HEK293 (cell line): Measurements from ENCODE around the gene ATP5F1D.

Experiments
- BCL11B ChIP-seq: fragments of 450-650 bp; formaldehyde crosslinking; IDR thresholded peaks from 2 replicates; pipeline ENCODE4 v1.5.1; 2016; ENCODE audit warnings: low read depth, missing biosample characterization, missing genetic modification characterization
- EGR2 ChIP-seq: fragments of 450-650 bp; formaldehyde crosslinking; IDR thresholded peaks from 2 replicates; pipeline ENCODE4 v1.5.1; 2016; ENCODE audit warnings: low read depth, missing biosample characterization, missing genetic modification characterization
- FEZF1 ChIP-seq: fragments of 450-650 bp; formaldehyde crosslinking; IDR thresholded peaks from 2 replicates; pipeline ENCODE4 v1.5.1; 2016; ENCODE audit warnings: missing biosample characterization, missing genetic modification characterization
- KLF7 ChIP-seq: fragments of 450-650 bp; formaldehyde crosslinking; IDR thresholded peaks from 2 replicates; pipeline ENCODE4 v1.5.1; 2016; ENCODE audit warnings: missing biosample characterization, missing genetic modification characterization, borderline replicate concordance
- KLF8 ChIP-seq: fragments of 450-650 bp; formaldehyde crosslinking; IDR thresholded peaks from 2 replicates; pipeline ENCODE4 v1.5.1; 2016; ENCODE audit warnings: missing biosample characterization, missing genetic modification characterization
- SCRT1 ChIP-seq: fragments of 450-650 bp; formaldehyde crosslinking; IDR thresholded peaks from 2 replicates; pipeline ENCODE4 v1.5.1; 2016; ENCODE audit warnings: missing biosample characterization, missing genetic modification characterization, borderline replicate concordance
- SP2 ChIP-seq: fragments of 450-650 bp; formaldehyde crosslinking; IDR thresholded peaks from 2 replicates; pipeline ENCODE4 v1.5.1; 2016; ENCODE audit warnings: missing biosample characterization, missing genetic modification characterization
- ZBTB1 ChIP-seq: fragments of 450-650 bp; formaldehyde crosslinking; IDR thresholded peaks from 2 replicates; pipeline ENCODE4 v1.5.1; 2016; ENCODE audit warnings: missing biosample characterization, missing genetic modification characterization
- ZBTB20 ChIP-seq: fragments of 450-650 bp; formaldehyde crosslinking; IDR thresholded peaks from 2 replicates; pipeline ENCODE4 v1.5.1; 2016; ENCODE audit warnings: missing biosample characterization, missing genetic modification characterization
- ZBTB21 ChIP-seq: fragments of 450-650 bp; formaldehyde crosslinking; IDR thresholded peaks from 2 replicates; pipeline ENCODE4 v1.5.1; 2017; ENCODE audit warnings: missing biosample characterization, missing genetic modification characterization
- ZBTB48 ChIP-seq: fragments of 450-650 bp; formaldehyde crosslinking; IDR thresholded peaks from 2 replicates; pipeline ENCODE4 v1.5.1; 2016; ENCODE audit warnings: missing biosample characterization, missing genetic modification characterization
- ZNF114 ChIP-seq: fragments of 450-650 bp; formaldehyde crosslinking; IDR thresholded peaks from 2 replicates; pipeline ENCODE4 v1.5.0; 2017; ENCODE audit warnings: missing biosample characterization, missing genetic modification characterization
- ZNF211 ChIP-seq: fragments of 450-650 bp; formaldehyde crosslinking; IDR thresholded peaks from 2 replicates; pipeline ENCODE4 v1.5.1; 2016; ENCODE audit warnings: low read depth, missing biosample characterization, missing genetic modification characterization
- ZNF341 ChIP-seq: fragments of 450-650 bp; formaldehyde crosslinking; IDR thresholded peaks from 2 replicates; pipeline ENCODE4; 2016; ENCODE audit warnings: low read depth, missing biosample characterization, missing genetic modification characterization
- ZNF366 ChIP-seq: fragments of 450-650 bp; formaldehyde crosslinking; conservative IDR thresholded peaks from 2 replicates; pipeline ENCODE4 v1.5.1; 2016; ENCODE audit warnings: missing biosample characterization, missing genetic modification characterization
- ZNF530 ChIP-seq: fragments of 450-650 bp; formaldehyde crosslinking; IDR thresholded peaks from 2 replicates; pipeline ENCODE4 v1.5.1; 2016; ENCODE audit warnings: low read depth, missing biosample characterization, missing genetic modification characterization
- ZNF585B ChIP-seq: fragments of 450-650 bp; formaldehyde crosslinking; IDR thresholded peaks from 2 replicates; pipeline ENCODE4 v1.5.1; 2016; ENCODE audit warnings: missing biosample characterization, missing genetic modification characterization
- ZNF654 ChIP-seq: fragments of 450-650 bp; formaldehyde crosslinking; IDR thresholded peaks from 2 replicates; pipeline ENCODE4 v1.5.1; 2016; ENCODE audit warnings: low read depth, missing biosample characterization, missing genetic modification characterization
- ZNF701 ChIP-seq: fragments of 450-650 bp; formaldehyde crosslinking; IDR thresholded peaks from 2 replicates; pipeline ENCODE4 v1.5.1; 2016; ENCODE audit warnings: missing biosample characterization, missing genetic modification characterization
- ZXDB ChIP-seq: fragments of 450-650 bp; formaldehyde crosslinking; IDR thresholded peaks from 2 replicates; pipeline ENCODE4 v1.5.1; 2016; ENCODE audit warnings: missing biosample characterization, missing genetic modification characterization
- TF ChIP-seq, protein P1 (sequence below): fragments of 450-650 bp; formaldehyde crosslinking; IDR thresholded peaks from 2 replicates; pipeline ENCODE4 v1.5.1; 2016; ENCODE audit warnings: missing biosample characterization, missing genetic modification characterization, borderline replicate concordance
- TF ChIP-seq, protein P2 (sequence below): fragments of 450-650 bp; formaldehyde crosslinking; IDR thresholded peaks from 2 replicates; pipeline ENCODE4 v1.5.1; 2016; ENCODE audit warnings: missing biosample characterization, missing genetic modification characterization
- TF ChIP-seq, protein P3 (sequence below): fragments of 450-650 bp; formaldehyde crosslinking; IDR thresholded peaks from 2 replicates; pipeline ENCODE4 v1.5.1; 2016; ENCODE audit warnings: missing biosample characterization, missing genetic modification characterization
- TF ChIP-seq, protein P4 (sequence below): fragments of 450-650 bp; formaldehyde crosslinking; IDR thresholded peaks from 2 replicates; pipeline ENCODE4 v1.5.1; 2016; ENCODE audit warnings: missing biosample characterization, missing genetic modification characterization
- TF ChIP-seq, protein P5 (sequence below): fragments of 450-650 bp; formaldehyde crosslinking; IDR thresholded peaks from 2 replicates; pipeline ENCODE4 v1.5.1; 2016; ENCODE audit warnings: missing biosample characterization, missing genetic modification characterization, low read depth

Gene ATP5F1D

DNA sequence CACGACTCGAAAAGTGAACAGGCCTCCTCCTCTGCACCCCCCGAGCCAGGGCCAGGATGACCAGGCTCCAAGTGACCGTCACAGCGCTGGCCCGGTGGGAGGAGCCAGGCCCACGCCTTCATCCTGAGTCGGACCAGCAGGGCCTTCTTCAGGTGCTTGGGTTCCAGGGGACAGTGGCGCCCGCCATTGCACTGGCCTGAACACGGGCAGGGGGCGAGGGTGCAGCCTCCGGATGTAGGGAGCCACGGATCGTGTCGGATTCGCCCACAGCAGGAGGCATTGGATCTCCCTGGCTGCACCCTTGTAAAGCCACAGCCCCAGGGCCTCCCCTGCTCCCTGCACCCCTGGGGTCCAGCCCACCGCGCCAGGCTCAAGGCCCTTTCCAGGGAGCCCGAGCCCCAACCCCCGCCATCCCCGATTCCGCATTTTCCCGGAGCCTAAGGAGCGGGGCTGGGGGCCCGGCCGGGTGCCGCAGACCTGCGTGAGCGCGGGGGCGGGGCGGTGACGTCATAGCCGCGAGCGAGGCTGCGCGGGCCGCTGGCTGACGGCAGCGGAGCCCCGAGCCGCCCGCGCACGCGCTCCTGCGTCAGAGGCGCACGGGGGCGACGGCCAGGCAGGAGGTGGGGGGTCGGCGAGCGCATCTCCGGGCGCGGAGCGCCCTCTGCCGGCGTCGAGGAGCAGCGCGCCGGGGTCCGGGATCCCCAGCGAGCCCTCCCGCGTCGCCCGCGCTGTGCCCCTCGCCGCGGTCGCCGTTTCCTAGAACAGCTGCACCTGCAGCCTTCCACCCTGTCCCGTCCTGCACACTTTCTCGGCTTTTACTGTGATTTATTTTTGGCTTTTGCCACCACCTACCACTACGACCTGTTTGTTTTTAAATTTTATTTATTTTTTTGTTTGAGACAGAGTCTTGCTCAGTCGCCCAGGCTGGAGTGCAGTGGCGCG, 1.5 kb upstream of the ATP5F1D start (continued):
- TF ChIP-seq ZBTB48, result peak; percentile 67; the same call in 1 of the 2 replicates
- TF ChIP-seq ZNF654 (tag by site-specific recombination), result no peak; the same call in none of the 2 replicates
- peak; percentile 43; the same call in 1 of the 2 replicates for TF ChIP-seq ZBTB20 (tag by site-specific recombination)
- no peak for TF ChIP-seq ZNF585B
- no peak for TF ChIP-seq FEZF1 (tag by site-specific recombination)
- peak; percentile 91 for TF ChIP-seq ZBTB21 (tag by site-specific recombination)
- no peak for TF ChIP-seq SCRT1 (tag by site-specific recombination)
- no peak for TF ChIP-seq ZNF701 (tag by site-specific recombination)
- TF ChIP-seq, protein P1, sequence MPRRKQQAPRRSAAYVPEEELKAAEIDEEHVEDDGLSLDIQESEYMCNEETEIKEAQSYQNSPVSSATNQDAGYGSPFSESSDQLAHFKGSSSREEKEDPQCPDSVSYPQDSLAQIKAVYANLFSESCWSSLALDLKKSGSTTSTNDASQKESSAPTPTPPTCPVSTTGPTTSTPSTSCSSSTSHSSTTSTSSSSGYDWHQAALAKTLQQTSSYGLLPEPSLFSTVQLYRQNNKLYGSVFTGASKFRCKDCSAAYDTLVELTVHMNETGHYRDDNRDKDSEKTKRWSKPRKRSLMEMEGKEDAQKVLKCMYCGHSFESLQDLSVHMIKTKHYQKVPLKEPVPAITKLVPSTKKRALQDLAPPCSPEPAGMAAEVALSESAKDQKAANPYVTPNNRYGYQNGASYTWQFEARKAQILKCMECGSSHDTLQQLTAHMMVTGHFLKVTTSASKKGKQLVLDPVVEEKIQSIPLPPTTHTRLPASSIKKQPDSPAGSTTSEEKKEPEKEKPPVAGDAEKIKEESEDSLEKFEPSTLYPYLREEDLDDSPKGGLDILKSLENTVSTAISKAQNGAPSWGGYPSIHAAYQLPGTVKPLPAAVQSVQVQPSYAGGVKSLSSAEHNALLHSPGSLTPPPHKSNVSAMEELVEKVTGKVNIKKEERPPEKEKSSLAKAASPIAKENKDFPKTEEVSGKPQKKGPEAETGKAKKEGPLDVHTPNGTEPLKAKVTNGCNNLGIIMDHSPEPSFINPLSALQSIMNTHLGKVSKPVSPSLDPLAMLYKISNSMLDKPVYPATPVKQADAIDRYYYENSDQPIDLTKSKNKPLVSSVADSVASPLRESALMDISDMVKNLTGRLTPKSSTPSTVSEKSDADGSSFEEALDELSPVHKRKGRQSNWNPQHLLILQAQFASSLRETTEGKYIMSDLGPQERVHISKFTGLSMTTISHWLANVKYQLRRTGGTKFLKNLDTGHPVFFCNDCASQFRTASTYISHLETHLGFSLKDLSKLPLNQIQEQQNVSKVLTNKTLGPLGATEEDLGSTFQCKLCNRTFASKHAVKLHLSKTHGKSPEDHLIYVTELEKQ, result no peak; the same call in 1 of the 2 replicates
- no peak for TF ChIP-seq ZNF530 (tag by site-specific recombination)
- peak; percentile 93 for TF ChIP-seq ZNF341 (tag by site-specific recombination)
- TF ChIP-seq EGR2 (tag by site-specific recombination), result peak; percentile 34
- TF ChIP-seq, protein P2, sequence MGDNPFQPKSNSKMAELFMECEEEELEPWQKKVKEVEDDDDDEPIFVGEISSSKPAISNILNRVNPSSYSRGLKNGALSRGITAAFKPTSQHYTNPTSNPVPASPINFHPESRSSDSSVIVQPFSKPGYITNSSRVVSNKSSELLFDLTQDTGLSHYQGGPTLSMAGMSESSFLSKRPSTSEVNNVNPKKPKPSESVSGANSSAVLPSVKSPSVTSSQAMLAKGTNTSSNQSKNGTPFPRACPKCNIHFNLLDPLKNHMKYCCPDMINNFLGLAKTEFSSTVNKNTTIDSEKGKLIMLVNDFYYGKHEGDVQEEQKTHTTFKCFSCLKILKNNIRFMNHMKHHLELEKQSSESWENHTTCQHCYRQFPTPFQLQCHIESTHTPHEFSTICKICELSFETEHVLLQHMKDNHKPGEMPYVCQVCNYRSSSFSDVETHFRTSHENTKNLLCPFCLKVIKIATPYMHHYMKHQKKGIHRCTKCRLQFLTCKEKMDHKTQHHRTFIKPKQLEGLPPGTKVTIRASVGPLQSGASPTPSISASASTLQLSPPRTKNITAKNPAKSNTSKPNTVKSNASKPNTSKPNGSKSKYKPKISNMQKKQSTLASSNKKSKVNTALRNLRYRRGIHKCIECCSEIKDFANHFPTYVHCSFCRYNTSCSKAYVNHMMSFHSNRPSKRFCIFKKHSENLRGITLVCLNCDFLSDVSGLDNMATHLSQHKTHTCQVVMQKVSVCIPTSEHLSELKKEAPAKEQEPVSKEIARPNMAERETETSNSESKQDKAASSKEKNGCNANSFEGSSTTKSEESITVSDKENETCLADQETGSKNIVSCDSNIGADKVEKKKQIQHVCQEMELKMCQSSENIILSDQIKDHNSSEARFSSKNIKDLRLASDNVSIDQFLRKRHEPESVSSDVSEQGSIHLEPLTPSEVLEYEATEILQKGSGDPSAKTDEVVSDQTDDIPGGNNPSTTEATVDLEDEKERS (tag by site-specific recombination), result no peak
- TF ChIP-seq, protein P3, sequence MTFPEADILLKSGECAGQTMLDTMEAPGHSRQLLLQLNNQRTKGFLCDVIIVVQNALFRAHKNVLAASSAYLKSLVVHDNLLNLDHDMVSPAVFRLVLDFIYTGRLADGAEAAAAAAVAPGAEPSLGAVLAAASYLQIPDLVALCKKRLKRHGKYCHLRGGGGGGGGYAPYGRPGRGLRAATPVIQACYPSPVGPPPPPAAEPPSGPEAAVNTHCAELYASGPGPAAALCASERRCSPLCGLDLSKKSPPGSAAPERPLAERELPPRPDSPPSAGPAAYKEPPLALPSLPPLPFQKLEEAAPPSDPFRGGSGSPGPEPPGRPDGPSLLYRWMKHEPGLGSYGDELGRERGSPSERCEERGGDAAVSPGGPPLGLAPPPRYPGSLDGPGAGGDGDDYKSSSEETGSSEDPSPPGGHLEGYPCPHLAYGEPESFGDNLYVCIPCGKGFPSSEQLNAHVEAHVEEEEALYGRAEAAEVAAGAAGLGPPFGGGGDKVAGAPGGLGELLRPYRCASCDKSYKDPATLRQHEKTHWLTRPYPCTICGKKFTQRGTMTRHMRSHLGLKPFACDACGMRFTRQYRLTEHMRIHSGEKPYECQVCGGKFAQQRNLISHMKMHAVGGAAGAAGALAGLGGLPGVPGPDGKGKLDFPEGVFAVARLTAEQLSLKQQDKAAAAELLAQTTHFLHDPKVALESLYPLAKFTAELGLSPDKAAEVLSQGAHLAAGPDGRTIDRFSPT (tag by site-specific recombination), result peak; percentile 74
- TF ChIP-seq KLF7 (tag by site-specific recombination), result no peak; the same call in 1 of the 2 replicates
- TF ChIP-seq ZBTB1, result no peak
- TF ChIP-seq, protein P4, sequence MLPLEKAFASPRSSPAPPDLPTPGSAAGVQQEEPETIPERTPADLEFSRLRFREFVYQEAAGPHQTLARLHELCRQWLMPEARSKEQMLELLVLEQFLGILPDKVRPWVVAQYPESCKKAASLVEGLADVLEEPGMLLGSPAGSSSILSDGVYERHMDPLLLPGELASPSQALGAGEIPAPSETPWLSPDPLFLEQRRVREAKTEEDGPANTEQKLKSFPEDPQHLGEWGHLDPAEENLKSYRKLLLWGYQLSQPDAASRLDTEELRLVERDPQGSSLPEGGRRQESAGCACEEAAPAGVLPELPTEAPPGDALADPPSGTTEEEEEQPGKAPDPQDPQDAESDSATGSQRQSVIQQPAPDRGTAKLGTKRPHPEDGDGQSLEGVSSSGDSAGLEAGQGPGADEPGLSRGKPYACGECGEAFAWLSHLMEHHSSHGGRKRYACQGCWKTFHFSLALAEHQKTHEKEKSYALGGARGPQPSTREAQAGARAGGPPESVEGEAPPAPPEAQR (tag by site-specific recombination), result no peak
- TF ChIP-seq ZNF366 (tag by site-specific recombination), result no peak
- peak; percentile 25; the same call in 1 of the 2 replicates for TF ChIP-seq KLF8
- TF ChIP-seq, protein P5, sequence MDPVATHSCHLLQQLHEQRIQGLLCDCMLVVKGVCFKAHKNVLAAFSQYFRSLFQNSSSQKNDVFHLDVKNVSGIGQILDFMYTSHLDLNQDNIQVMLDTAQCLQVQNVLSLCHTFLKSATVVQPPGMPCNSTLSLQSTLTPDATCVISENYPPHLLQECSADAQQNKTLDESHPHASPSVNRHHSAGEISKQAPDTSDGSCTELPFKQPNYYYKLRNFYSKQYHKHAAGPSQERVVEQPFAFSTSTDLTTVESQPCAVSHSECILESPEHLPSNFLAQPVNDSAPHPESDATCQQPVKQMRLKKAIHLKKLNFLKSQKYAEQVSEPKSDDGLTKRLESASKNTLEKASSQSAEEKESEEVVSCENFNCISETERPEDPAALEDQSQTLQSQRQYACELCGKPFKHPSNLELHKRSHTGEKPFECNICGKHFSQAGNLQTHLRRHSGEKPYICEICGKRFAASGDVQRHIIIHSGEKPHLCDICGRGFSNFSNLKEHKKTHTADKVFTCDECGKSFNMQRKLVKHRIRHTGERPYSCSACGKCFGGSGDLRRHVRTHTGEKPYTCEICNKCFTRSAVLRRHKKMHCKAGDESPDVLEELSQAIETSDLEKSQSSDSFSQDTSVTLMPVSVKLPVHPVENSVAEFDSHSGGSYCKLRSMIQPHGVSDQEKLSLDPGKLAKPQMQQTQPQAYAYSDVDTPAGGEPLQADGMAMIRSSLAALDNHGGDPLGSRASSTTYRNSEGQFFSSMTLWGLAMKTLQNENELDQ (tag by site-specific recombination), result no peak
- TF ChIP-seq ZXDB, result peak; percentile 51; the same call in 1 of the 2 replicates
- no peak for TF ChIP-seq SP2
- no peak for TF ChIP-seq ZNF211 (tag by site-specific recombination)
- TF ChIP-seq BCL11B (tag by site-specific recombination), result peak; percentile 89
- no peak for TF ChIP-seq ZNF114 (tag by site-specific recombination)
